Measurements from ENCODE around the gene AK1. TPM values are rescaled to one million over a fixed set of nuclear protein-coding genes. Genes with fewer than 3 reads are reported as not detected.

The AK1 gene
- total RNA-seq, 1 experiment from 2014 or later = 18.5 TPM

- Histone ChIP-seq H3K27me3 (ENCODE audit: control insufficient read depth, insufficient read depth, low read length) (peaks cover 4% of the 10 kb centered on the region; the same call in 1 of the 2 replicates), H3K4me3 (ENCODE audit: insufficient read depth, low read depth, low read length) (no peak overlapping the region), H3K36me3 (replicated peaks; ENCODE audit: control insufficient read depth, insufficient read depth, low read length) (peaks cover 1% of the 10 kb centered on the region; the same call in 1 of the 2 replicates)
- no peak for DNase-seq
Measured at GRCh38 chr9:127822108-127822507, 55.4 kb downstream of the AK1 start.

GRCh38 chr9:127818574-127818973, 58.9 kb downstream of the AK1 start:
- Histone ChIP-seq H3K4me3 (ENCODE audit: insufficient read depth, low read depth, low read length) (no peak overlapping the region), H3K27me3 (ENCODE audit: control insufficient read depth, insufficient read depth, low read length) (no peaks in the 10 kb centered on the region), H3K36me3 (replicated peaks; ENCODE audit: control insufficient read depth, insufficient read depth, low read length) (peaks cover 12% of the 10 kb centered on the region)
- DNase-seq = no peak

- Histone ChIP-seq H3K36me3 (replicated peaks; ENCODE audit: control insufficient read depth, insufficient read depth, low read length) (peaks cover 17% of the 10 kb centered on the region), H3K4me3 (ENCODE audit: insufficient read depth, low read depth, low read length) (no peak overlapping the region), H3K27me3 (ENCODE audit: control insufficient read depth, insufficient read depth, low read length) (no peaks in the 10 kb centered on the region)
- no peak for DNase-seq
Measured at GRCh38 chr9:127817881-127818434, 59.5 kb downstream of the AK1 start.

- no peak for DNase-seq
- no peak overlapping the region for H3K4me3 ChIP-seq (ENCODE audit: insufficient read depth, low read depth, low read length)
- H3K36me3 ChIP-seq (replicated peaks; ENCODE audit: control insufficient read depth, insufficient read depth, low read length) = peaks cover 27% of the 10 kb centered on the region
- H3K27me3 ChIP-seq (ENCODE audit: control insufficient read depth, insufficient read depth, low read length) = no peaks in the 10 kb centered on the region
Measured at GRCh38 chr9:127816728-127817127, 60.7 kb downstream of the AK1 start.

Other genes with a start within 250 kb of the AK1 start
- gene CFAP157, start 170.7 kb downstream of the AK1 start, total RNA-seq (2014; rRNA removed; shearing (Covaris generic)) = not detected in 2 replicates
- gene PTRH1, start 162.0 kb downstream of the AK1 start, total RNA-seq (2014; rRNA removed; shearing (Covaris generic)) = 14.3 and 21.2 TPM in 2 replicates
- gene TTC16, start 161.6 kb downstream of the AK1 start, total RNA-seq (2014; rRNA removed; shearing (Covaris generic)) = 0.11 TPM in 1 of 2 replicates, not detected in the other
- 13.7 and 19.3 TPM in 2 replicates for gene TOR2A, start 142.4 kb downstream of the AK1 start, total RNA-seq (2014; rRNA removed; shearing (Covaris generic))
- 0.26 and 0.42 TPM in 2 replicates for gene SH2D3C, start 99.0 kb downstream of the AK1 start, total RNA-seq (2014; rRNA removed; shearing (Covaris generic))
- gene CDK9, start 91.6 kb downstream of the AK1 start, total RNA-seq (2014; rRNA removed; shearing (Covaris generic)) = 51.5 and 56.6 TPM in 2 replicates
- gene FPGS, start 74.8 kb downstream of the AK1 start, total RNA-seq (2014; rRNA removed; shearing (Covaris generic)) = 84.9 and 92.2 TPM in 2 replicates
- 1.4 and 1.8 TPM in 2 replicates for gene ENG, start 23.0 kb downstream of the AK1 start, total RNA-seq (2014; rRNA removed; shearing (Covaris generic))
- gene ST6GALNAC6, start 21.9 kb upstream of the AK1 start, total RNA-seq (2014; rRNA removed; shearing (Covaris generic)) = 30.6 and 37.4 TPM in 2 replicates
- gene ST6GALNAC4, start 39.4 kb upstream of the AK1 start, total RNA-seq (2014; rRNA removed; shearing (Covaris generic)) = 18.5 and 24.6 TPM in 2 replicates
- 0.94 and 3.4 TPM in 2 replicates for gene PIP5KL1, start 53.1 kb upstream of the AK1 start, total RNA-seq (2014; rRNA removed; shearing (Covaris generic))
- 38.3 and 45.6 TPM in 2 replicates for gene DPM2, start 60.2 kb upstream of the AK1 start, total RNA-seq (2014; rRNA removed; shearing (Covaris generic))
- 16.9 and 27.1 TPM in 2 replicates for gene EEIG1, start 103.3 kb upstream of the AK1 start, total RNA-seq (2014; rRNA removed; shearing (Covaris generic))
- 10.3 and 12.3 TPM in 2 replicates for gene NAIF1, start 189.6 kb upstream of the AK1 start, total RNA-seq (2014; rRNA removed; shearing (Covaris generic))
- gene SLC25A25, start 190.6 kb upstream of the AK1 start, total RNA-seq (2014; rRNA removed; shearing (Covaris generic)) = 23.1 and 23.7 TPM in 2 replicates

Data from H7 (cell line).